GM23338 (cell line): ENCODE results near the gene TOLLIP.
"Not testable (repeated sequence)": the region's sequence is repeated elsewhere in the genome, so short reads cannot be mapped to it uniquely, and the experiment has no call there.

Experiments
- EZH2 ChIP-seq: fragments of 200-600 bp; sonication (generic); IDR thresholded peaks from one replicate; pipeline ENCODE4 v1.8.0; 2017; ENCODE audit warnings: antibody characterized with exemption, mild to moderate bottlenecking, low read depth; ENCODE audit not compliant: unreplicated experiment
- EZH2phosphoT487 ChIP-seq: fragments of 200-600 bp; sonication (generic); IDR thresholded peaks from one replicate; pipeline ENCODE4 v1.8.1; 2018; ENCODE audit warnings: antibody characterized with exemption; ENCODE audit not compliant: unreplicated experiment
- JUNB ChIP-seq: IDR thresholded peaks from one replicate; pipeline ENCODE4 v1.6.1; 2016; ENCODE audit warnings: antibody characterized with exemption; ENCODE audit not compliant: unreplicated experiment
- POLR2AphosphoS5 ChIP-seq: IDR thresholded peaks from 2 replicates; pipeline ENCODE4 v1.6.1; 2016; ENCODE audit warnings: antibody characterized with exemption, low read depth
- STAT1 ChIP-seq: IDR thresholded peaks from one replicate; pipeline ENCODE4 v1.6.1; 2016; ENCODE audit warnings: antibody characterized with exemption; ENCODE audit not compliant: unreplicated experiment
- ZNF114 ChIP-seq: fragments of 250-450 bp; sonication (Bioruptor Pico); IDR thresholded peaks from 2 replicates; pipeline ENCODE4 v1.5.0; 2020; ENCODE audit warnings: mild to moderate bottlenecking, moderate library complexity
- TF ChIP-seq, protein P1 (sequence below), 2 experiments: fragments of 200-600 bp in 1 of 2; sonication (generic) in 1 of 2; conservative IDR thresholded peaks; 2 replicates each; pipeline versions ENCODE4 v1.5.1 to v1.6.1; 2016 to 2017; ENCODE audit warnings: antibody characterized with exemption in 2 of 2, low read depth in 2 of 2, mild to moderate bottlenecking in 2 of 2, moderate library complexity in 1 of 2
- TF ChIP-seq, protein P2 (sequence below): fragments of 250-450 bp; sonication (Bioruptor Pico); IDR thresholded peaks from 2 replicates; pipeline ENCODE4 v1.5.0; 2020; ENCODE audit warnings: mild to moderate bottlenecking, moderate library complexity
- TF ChIP-seq, protein P3 (sequence below): IDR thresholded peaks from one replicate; pipeline ENCODE4 v1.6.1; 2018; ENCODE audit warnings: antibody characterized with exemption; ENCODE audit not compliant: unreplicated experiment

DNA sequence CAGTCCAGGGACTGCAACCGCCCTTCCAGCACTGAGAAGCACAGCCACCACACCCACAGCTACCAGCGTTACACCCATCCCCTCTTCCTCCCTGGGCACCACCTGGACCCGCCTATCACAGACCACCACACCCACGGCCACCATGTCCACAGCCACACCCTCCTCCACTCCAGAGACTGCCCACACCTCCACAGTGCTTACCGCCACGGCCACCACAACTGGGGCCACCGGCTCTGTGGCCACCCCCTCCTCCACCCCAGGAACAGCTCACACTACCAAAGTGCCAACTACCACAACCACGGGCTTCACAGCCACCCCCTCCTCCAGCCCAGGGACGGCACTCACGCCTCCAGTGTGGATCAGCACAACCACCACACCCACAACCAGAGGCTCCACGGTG is 66.7 kb downstream of the TOLLIP start:
- TF ChIP-seq, protein P1, sequence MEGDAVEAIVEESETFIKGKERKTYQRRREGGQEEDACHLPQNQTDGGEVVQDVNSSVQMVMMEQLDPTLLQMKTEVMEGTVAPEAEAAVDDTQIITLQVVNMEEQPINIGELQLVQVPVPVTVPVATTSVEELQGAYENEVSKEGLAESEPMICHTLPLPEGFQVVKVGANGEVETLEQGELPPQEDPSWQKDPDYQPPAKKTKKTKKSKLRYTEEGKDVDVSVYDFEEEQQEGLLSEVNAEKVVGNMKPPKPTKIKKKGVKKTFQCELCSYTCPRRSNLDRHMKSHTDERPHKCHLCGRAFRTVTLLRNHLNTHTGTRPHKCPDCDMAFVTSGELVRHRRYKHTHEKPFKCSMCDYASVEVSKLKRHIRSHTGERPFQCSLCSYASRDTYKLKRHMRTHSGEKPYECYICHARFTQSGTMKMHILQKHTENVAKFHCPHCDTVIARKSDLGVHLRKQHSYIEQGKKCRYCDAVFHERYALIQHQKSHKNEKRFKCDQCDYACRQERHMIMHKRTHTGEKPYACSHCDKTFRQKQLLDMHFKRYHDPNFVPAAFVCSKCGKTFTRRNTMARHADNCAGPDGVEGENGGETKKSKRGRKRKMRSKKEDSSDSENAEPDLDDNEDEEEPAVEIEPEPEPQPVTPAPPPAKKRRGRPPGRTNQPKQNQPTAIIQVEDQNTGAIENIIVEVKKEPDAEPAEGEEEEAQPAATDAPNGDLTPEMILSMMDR (conservative IDR thresholded peaks at IDR 0.05; ENCODE audit: low read depth in 2 of 2): not testable (repeated sequence)
- not testable (repeated sequence) for TF ChIP-seq POLR2AphosphoS5; EZH2; EZH2phosphoT487; ZNF114 (CRISPR knock-in tag); STAT1; JUNB
- TF ChIP-seq, protein P2, sequence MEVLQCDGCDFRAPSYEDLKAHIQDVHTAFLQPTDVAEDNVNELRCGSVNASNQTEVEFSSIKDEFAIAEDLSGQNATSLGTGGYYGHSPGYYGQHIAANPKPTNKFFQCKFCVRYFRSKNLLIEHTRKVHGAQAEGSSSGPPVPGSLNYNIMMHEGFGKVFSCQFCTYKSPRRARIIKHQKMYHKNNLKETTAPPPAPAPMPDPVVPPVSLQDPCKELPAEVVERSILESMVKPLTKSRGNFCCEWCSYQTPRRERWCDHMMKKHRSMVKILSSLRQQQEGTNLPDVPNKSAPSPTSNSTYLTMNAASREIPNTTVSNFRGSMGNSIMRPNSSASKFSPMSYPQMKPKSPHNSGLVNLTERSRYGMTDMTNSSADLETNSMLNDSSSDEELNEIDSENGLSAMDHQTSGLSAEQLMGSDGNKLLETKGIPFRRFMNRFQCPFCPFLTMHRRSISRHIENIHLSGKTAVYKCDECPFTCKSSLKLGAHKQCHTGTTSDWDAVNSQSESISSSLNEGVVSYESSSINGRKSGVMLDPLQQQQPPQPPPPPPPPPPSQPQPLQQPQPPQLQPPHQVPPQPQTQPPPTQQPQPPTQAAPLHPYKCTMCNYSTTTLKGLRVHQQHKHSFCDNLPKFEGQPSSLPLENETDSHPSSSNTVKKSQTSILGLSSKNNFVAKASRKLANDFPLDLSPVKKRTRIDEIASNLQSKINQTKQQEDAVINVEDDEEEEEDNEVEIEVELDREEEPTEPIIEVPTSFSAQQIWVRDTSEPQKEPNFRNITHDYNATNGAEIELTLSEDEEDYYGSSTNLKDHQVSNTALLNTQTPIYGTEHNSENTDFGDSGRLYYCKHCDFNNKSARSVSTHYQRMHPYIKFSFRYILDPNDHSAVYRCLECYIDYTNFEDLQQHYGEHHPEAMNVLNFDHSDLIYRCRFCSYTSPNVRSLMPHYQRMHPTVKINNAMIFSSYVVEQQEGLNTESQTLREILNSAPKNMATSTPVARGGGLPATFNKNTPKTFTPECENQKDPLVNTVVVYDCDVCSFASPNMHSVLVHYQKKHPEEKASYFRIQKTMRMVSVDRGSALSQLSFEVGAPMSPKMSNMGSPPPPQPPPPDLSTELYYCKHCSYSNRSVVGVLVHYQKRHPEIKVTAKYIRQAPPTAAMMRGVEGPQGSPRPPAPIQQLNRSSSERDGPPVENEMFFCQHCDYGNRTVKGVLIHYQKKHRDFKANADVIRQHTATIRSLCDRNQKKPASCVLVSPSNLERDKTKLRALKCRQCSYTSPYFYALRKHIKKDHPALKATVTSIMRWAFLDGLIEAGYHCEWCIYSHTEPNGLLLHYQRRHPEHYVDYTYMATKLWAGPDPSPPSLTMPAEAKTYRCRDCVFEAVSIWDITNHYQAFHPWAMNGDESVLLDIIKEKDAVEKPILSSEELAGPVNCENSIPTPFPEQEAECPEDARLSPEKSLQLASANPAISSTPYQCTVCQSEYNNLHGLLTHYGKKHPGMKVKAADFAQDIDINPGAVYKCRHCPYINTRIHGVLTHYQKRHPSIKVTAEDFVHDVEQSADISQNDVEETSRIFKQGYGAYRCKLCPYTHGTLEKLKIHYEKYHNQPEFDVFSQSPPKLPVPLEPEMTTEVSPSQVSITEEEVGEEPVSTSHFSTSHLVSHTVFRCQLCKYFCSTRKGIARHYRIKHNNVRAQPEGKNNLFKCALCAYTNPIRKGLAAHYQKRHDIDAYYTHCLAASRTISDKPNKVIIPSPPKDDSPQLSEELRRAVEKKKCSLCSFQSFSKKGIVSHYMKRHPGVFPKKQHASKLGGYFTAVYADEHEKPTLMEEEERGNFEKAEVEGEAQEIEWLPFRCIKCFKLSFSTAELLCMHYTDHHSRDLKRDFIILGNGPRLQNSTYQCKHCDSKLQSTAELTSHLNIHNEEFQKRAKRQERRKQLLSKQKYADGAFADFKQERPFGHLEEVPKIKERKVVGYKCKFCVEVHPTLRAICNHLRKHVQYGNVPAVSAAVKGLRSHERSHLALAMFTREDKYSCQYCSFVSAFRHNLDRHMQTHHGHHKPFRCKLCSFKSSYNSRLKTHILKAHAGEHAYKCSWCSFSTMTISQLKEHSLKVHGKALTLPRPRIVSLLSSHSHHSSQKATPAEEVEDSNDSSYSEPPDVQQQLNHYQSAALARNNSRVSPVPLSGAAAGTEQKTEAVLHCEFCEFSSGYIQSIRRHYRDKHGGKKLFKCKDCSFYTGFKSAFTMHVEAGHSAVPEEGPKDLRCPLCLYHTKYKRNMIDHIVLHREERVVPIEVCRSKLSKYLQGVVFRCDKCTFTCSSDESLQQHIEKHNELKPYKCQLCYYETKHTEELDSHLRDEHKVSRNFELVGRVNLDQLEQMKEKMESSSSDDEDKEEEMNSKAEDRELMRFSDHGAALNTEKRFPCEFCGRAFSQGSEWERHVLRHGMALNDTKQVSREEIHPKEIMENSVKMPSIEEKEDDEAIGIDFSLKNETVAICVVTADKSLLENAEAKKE (CRISPR knock-in tag): not testable (repeated sequence)
- TF ChIP-seq, protein P3, sequence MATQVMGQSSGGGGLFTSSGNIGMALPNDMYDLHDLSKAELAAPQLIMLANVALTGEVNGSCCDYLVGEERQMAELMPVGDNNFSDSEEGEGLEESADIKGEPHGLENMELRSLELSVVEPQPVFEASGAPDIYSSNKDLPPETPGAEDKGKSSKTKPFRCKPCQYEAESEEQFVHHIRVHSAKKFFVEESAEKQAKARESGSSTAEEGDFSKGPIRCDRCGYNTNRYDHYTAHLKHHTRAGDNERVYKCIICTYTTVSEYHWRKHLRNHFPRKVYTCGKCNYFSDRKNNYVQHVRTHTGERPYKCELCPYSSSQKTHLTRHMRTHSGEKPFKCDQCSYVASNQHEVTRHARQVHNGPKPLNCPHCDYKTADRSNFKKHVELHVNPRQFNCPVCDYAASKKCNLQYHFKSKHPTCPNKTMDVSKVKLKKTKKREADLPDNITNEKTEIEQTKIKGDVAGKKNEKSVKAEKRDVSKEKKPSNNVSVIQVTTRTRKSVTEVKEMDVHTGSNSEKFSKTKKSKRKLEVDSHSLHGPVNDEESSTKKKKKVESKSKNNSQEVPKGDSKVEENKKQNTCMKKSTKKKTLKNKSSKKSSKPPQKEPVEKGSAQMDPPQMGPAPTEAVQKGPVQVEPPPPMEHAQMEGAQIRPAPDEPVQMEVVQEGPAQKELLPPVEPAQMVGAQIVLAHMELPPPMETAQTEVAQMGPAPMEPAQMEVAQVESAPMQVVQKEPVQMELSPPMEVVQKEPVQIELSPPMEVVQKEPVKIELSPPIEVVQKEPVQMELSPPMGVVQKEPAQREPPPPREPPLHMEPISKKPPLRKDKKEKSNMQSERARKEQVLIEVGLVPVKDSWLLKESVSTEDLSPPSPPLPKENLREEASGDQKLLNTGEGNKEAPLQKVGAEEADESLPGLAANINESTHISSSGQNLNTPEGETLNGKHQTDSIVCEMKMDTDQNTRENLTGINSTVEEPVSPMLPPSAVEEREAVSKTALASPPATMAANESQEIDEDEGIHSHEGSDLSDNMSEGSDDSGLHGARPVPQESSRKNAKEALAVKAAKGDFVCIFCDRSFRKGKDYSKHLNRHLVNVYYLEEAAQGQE: not testable (repeated sequence)
